Measurements from ENCODE around the gene RETREG1. TPM values are rescaled to one million over a fixed set of nuclear protein-coding genes. Genes with fewer than 3 reads are reported as not detected.

The RETREG1 gene
- total RNA-seq, 1 donor from 2014 or later, result 0.91 TPM

- H3K27ac Mint-ChIP-seq (ENCODE audit: unreplicated experiment), result no peak overlapping the region
- TF ChIP-seq CTCF (IDR thresholded peaks at IDR 0.05), result no peak
- DNase-seq (ENCODE audit: extremely low spot score, unreplicated experiment), result no peak
- no peaks in the 10 kb centered on the region for H3K4me1 Mint-ChIP-seq (ENCODE audit: unreplicated experiment)
- no peaks in the 10 kb centered on the region for H3K36me3 Mint-ChIP-seq (ENCODE audit: unreplicated experiment)
- no peaks in the 10 kb centered on the region for H3K9me3 Mint-ChIP-seq (ENCODE audit: unreplicated experiment)
- H3K27me3 Mint-ChIP-seq (ENCODE audit: unreplicated experiment), result peaks cover 32% of the 10 kb centered on the region
- H3K4me3 Mint-ChIP-seq (ENCODE audit: unreplicated experiment), result no peak overlapping the region
Measured at GRCh38 chr5:16484081-16484480, 132.7 kb downstream of the RETREG1 start.

GRCh38 chr5:16483361-16483760 lies 133.4 kb downstream of the RETREG1 start:
- no peak for DNase-seq (ENCODE audit: extremely low spot score, unreplicated experiment)
- TF ChIP-seq CTCF (IDR thresholded peaks at IDR 0.05), result no peak
- Mint-ChIP-seq H3K4me3 (ENCODE audit: unreplicated experiment) (no peak overlapping the region), H3K4me1 (ENCODE audit: unreplicated experiment) (no peaks in the 10 kb centered on the region), H3K27ac (ENCODE audit: unreplicated experiment) (no peak overlapping the region), H3K9me3 (ENCODE audit: unreplicated experiment) (no peaks in the 10 kb centered on the region), H3K36me3 (ENCODE audit: unreplicated experiment) (no peaks in the 10 kb centered on the region), H3K27me3 (ENCODE audit: unreplicated experiment) (peaks cover 34% of the 10 kb centered on the region)

- TF ChIP-seq CTCF (IDR thresholded peaks at IDR 0.05), result no peak
- H3K27me3 Mint-ChIP-seq (ENCODE audit: unreplicated experiment), result peaks cover 35% of the 10 kb centered on the region
- H3K4me1 Mint-ChIP-seq (ENCODE audit: unreplicated experiment), result no peaks in the 10 kb centered on the region
- no peaks in the 10 kb centered on the region for H3K36me3 Mint-ChIP-seq (ENCODE audit: unreplicated experiment)
- no peak overlapping the region for H3K27ac Mint-ChIP-seq (ENCODE audit: unreplicated experiment)
- no peak overlapping the region for H3K4me3 Mint-ChIP-seq (ENCODE audit: unreplicated experiment)
- DNase-seq (ENCODE audit: extremely low spot score, unreplicated experiment), result no peak
- no peaks in the 10 kb centered on the region for H3K9me3 Mint-ChIP-seq (ENCODE audit: unreplicated experiment)
Measured at GRCh38 chr5:16482891-16483290, 133.9 kb downstream of the RETREG1 start.

GRCh38 chr5:16480821-16481538 lies 135.8 kb downstream of the RETREG1 start:
- Mint-ChIP-seq H3K36me3 (ENCODE audit: unreplicated experiment) (no peaks in the 10 kb centered on the region), H3K9me3 (ENCODE audit: unreplicated experiment) (no peaks in the 10 kb centered on the region), H3K4me3 (ENCODE audit: unreplicated experiment) (no peak overlapping the region), H3K4me1 (ENCODE audit: unreplicated experiment) (no peaks in the 10 kb centered on the region), H3K27ac (ENCODE audit: unreplicated experiment) (no peak overlapping the region), H3K27me3 (ENCODE audit: unreplicated experiment) (peaks cover 21% of the 10 kb centered on the region)
- no peak for DNase-seq (ENCODE audit: extremely low spot score, unreplicated experiment)
- TF ChIP-seq CTCF (IDR thresholded peaks at IDR 0.05), result no peak

- Mint-ChIP-seq H3K4me1 (ENCODE audit: unreplicated experiment) (no peaks in the 10 kb centered on the region), H3K4me3 (ENCODE audit: unreplicated experiment) (no peak overlapping the region), H3K27me3 (ENCODE audit: unreplicated experiment) (peaks cover 21% of the 10 kb centered on the region), H3K27ac (ENCODE audit: unreplicated experiment) (no peak overlapping the region), H3K9me3 (ENCODE audit: unreplicated experiment) (no peaks in the 10 kb centered on the region), H3K36me3 (ENCODE audit: unreplicated experiment) (no peaks in the 10 kb centered on the region)
- no peak for DNase-seq (ENCODE audit: extremely low spot score, unreplicated experiment)
- no peak for TF ChIP-seq CTCF (IDR thresholded peaks at IDR 0.05)
Measured at GRCh38 chr5:16480144-16480543, 136.7 kb downstream of the RETREG1 start.
